NCI-H510A (cell line): ENCODE results near the gene PLXNB1.
"Not testable (repeated sequence)": the region's sequence is repeated elsewhere in the genome, so short reads cannot be mapped to it uniquely, and the experiment has no call there.

Source experiments
- DNase-seq: peaks from one replicate; lab custom pipeline; 2025; lab: John Stamatoyannopoulos, UW

PLXNB1 gene

DNA sequence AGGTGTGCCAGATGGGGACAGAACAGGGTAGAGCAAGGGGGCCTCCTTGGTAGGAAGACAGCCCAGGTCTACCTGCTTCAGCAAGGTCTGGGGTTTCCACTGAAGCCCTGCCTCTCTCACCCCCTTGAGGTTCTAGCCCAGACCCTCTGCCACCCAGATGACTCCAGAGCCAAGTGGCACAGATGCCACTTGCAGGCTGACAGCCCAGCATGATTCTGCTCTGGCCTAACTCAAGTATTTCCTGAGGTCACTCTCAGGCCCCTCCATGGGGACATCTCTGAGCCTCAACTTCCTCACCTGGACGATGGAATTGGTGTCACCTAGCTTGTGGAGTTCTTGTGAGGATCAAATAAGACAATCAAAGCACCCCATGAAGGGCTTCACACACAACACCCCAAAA lies 23.9 kb downstream of the PLXNB1 start:
- no peak for DNase-seq

- DNase-seq: no peak
These were observed 24.5 kb downstream of the PLXNB1 start for GRCh38 chr3:48405343-48405881.

GRCh38 chr3:48404440-48405342 lies 25.2 kb downstream of the PLXNB1 start:
- DNase-seq: no peak

- no peak for DNase-seq
These were observed 26.1 kb downstream of the PLXNB1 start for GRCh38 chr3:48403533-48404439.

DNA sequence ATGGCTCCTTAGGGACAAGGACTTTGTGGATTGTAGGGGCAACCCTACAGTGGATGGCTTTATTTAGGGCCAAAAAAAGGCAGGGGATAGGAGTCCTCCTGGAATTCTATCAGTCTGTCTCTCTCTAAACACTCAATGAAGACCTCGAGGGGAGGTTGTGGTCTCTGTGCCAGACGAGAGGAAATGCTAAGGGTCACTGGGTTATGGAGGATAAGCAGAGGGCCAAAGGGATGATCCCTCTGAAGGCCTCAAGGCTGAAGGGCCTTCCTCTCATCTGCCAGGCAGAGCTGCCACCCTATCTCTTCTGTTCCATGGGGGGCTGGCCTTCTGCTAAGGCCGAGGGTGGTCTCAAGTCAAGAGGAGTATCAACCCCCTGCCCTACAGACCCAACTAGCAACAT lies 27.0 kb downstream of the PLXNB1 start:
- DNase-seq: no peak

- DNase-seq: no peak
These were observed 27.6 kb downstream of the PLXNB1 start for GRCh38 chr3:48402281-48402732.

GRCh38 chr3:48401434-48401901 lies 28.4 kb downstream of the PLXNB1 start:
- not testable (repeated sequence) for DNase-seq

DNA sequence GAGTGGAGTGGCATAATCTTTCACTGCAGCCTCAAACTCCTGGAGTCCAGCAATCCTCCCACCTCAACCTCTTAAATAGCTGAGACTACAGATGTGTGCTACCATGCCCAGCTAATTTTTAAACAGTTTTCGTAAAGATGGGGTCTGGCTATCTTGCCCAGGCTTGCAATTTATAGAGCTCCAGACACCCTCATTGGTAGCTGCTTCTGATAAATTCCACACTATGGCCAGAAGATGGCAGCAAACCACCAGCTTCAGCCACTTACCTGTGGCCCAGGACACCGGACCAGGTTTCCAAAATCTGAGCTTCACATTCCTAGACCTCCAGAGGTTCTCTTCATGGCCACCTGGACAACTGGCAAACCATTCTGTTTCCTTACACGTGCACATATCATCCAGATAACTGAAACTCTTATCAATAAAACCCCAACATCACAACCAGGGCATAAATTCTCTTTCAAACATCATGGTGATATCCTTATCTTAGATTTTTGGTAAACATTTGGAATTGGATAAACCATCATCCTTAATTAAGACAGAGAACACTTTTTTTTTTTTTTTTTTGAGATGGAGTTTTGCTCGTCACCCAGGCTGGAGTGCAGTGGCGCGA lies 29.0 kb downstream of the PLXNB1 start:
- DNase-seq: peak; percentile 2

DNA sequence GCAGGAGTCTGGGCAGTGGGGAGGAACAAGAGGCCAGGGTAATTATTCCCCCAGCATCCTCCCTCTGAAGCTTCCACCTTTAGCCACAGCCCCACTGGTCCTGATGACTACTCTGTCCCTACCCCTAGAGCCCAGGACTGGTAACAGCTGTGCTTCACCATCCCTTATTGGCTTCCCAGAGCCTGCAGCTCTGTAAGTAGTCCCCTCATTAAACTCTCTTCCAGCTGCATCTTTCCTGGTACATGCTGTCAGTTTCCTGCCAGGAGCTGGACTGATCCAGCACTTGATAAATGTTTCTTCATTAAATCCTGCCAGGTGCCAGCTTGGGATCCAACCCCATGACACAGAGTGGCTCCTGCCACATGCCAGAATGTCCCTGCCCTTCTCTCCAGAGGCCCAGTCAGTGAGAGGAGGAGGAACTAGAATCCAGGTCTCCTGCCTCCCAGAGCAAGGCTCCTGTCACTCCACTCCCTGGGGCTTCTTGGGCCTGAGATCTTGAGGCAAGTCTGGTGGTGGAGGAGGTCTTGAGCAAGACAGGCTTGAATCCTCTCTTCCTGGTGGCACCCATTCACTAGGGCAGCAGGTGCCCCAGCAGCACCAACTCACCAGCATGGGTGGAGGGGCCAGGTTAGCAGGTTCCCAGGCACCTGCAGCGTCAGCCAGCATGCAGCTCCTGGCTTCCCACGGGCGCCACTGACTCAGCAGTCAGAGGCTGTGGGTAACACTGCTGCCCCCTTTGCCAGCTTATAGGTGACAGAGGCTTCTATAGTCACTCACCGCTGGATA lies 30.3 kb downstream of the PLXNB1 start:
- no peak for DNase-seq

DNA sequence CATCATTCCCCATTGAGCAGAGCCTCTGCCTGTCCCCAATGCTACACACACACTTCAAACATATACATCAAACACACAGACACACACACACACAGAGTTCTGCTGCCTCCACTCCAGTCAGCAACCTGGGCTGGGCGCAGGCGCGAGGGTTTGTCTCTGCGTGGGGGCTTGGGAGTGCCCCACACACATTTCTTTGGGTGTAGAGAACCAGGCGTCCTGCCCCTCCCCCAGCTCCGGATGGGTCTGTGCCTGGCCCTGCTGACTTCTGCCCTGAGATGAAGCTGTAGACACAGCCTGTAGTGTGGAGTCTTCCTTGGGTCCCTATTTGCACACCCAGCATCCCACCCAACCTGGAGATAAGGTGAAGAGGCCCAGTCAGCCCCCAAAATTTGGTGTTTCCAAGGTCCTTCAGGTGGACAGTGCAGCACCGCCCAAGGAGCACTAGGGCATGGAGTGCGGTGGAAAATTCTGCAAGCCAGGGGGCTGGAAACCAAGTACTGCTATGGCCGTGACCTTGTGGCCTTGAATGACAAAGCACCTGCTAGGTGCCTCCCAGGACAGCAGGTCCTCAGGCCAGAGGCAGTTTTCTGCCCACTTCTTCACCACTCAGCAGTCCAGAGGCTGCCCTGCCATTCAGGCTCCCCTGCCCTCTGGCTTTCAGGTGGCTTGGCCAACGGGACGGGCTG lies 31.0 kb downstream of the PLXNB1 start:
- DNase-seq: no peak

GRCh38 chr3:48397767-48398681 lies 31.9 kb downstream of the PLXNB1 start:
- no peak for DNase-seq

- DNase-seq: no peak
These were observed 34.2 kb downstream of the PLXNB1 start for GRCh38 chr3:48395714-48396113.

DNA sequence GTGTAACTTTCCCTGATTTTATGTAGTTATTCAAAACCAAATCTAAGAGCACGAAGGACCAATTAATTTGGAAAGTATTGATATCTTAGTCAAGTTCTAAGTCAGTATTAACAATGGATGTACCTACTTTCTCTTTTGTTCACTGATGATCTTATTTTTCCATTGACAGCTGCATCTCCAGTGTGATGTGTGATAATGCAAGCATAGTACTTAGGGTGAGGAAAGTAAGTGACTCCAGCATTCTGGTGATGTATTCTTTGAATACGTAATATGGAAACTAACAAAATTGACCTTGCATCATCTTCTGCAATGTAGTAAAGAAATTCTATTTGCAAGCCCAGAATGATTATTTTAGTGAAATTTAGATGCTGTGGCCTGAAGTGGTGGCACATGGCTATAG lies 35.5 kb downstream of the PLXNB1 start:
- DNase-seq: no peak

DNA sequence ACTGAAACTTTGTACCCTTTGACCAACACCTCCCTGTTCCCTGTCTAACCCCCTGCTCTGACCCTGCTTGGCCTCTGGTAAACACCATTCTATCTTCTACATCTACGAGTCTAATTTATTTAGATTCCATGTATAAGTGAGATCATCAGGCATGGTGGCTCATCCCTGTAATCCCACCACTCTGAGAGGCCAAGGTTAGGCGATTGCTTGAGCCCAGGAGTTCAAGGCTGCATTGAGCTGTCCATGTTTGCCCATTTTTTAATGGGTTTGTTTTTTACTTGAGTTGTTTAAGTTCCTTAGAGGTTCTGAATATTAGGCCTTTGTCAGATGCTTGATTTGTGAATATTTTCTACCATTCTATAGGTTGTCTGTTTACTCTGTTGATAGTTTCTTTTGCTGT lies 40.9 kb downstream of the PLXNB1 start:
- DNase-seq: no peak

- no peak for DNase-seq
These were observed 42.3 kb downstream of the PLXNB1 start for GRCh38 chr3:48387634-48388033.

DNA sequence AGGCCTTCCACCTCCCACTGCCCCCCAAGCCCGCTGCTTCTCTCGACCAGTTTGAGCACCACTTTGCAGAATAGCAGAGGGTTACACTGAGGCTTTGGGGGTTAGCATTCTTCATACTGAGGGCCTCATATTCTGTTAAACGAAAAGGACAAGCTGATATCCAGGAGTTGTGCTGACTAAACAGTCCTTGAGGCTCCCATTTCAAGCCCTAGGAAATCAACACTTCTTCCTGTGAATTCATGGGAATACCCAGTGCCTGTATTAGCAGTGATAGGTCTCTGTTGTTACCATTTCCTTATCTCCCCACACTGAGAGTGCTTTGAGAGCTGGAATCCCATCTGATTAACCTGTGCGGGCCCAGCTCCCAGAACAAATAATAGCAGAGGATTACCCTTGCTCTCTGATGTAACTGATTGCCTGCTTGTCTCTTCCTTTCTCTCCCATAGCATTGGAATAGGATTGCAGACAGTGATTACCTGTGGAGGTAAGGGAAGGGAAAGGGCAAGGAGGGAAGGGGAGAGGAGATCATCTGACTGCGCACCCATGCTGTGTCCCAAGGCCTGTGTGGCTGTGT lies 56.9 kb downstream of the PLXNB1 start:
- DNase-seq: no peak

DNA sequence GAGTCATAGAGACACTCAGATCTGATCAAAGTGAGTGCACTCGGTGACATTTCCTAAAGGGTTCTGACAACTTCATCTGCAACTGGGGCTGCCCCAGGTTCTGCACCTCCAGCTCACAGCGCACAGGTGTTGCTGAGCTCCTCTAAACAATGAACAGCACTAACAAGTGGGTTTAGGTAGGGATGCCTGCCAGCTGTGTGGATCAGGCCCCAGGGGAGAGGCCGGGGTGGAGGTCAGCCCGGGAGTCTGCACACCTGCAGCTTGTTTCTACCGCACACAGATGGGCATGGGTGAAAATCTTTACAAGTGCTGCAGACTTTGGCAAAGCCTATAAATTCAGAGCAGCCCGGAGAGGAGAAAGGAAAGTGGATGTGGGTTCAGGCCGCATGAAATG lies 57.5 kb downstream of the PLXNB1 start:
- no peak for DNase-seq

DNA sequence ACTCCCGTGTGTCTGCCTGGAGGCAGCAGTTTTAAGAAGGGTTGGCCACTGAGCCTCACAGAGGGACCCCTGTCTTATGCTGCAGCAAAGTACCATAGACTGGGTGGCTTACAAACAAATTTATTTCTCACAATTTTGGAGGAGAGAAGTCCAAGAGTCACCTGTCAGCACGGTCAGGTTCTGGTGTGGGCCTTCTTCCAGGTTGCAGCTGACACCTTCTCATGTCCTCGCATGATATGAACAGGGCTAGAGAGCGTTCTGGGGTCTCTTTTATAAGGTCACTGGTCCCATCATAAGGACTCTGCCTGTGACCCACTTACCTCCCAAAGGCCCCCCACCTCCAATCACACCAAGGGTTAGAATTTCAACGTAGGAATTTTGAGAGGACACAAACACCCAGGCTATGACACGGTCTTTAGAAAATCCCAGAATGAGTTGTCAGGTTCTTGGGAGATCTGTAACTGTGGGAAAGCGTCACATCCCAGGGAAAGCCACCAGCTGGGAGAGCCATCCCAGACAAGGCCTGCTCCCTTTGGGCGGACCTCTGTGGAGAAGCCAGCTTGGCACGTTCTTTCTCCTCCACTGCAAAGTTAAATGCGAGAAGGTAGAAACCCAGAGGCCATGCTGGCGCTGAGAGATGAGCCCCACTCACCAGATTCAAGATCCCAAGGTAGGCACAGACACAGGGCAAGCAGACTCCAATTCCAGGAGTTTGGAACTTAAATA lies 58.1 kb downstream of the PLXNB1 start, which contains the start of gene FBXW12:
FBXW12 (plus strand) TSS at position 569 of the 726 bp plus-strand sequence. CDS start 549 bp downstream, outside the sequence.
- DNase-seq: no peak
